Esophagus squamous epithelium (tissue), 5 donors: Measurements from ENCODE around the gene IL27RA. TPM values are rescaled to one million over a fixed set of nuclear protein-coding genes. Genes with fewer than 3 reads are reported as not detected.
"Not testable (repeated sequence)": the region's sequence is repeated elsewhere in the genome, so short reads cannot be mapped to it uniquely, and the experiment has no call there.

ENCODE experiments used
- DNase-seq: peaks from one replicate; lab custom pipeline; 2025; lab: John Stamatoyannopoulos, UW
- H3K27ac ChIP-seq, 4 donors: fragments of 200-600 bp; sonication (generic); one replicate each; pipeline ENCODE4 v1.5.1; 2016 to 2019; ENCODE audit warnings: mild to moderate bottlenecking in 1 of 4
- H3K27me3 ChIP-seq, 4 donors: fragments of 200-600 bp; sonication (generic); 1 replicate in 3 of 4; 2 replicates in 1 of 4; pipeline versions ENCODE4 v1.5.1 to v1.6.0; 2017 to 2021; ENCODE audit warnings: antibody characterized with exemption in 1 of 4
- H3K36me3 ChIP-seq, 3 donors: fragments of 200-600 bp; sonication (generic); one replicate each; pipeline ENCODE4 v1.5.1; 2016 to 2019
- H3K4me1 ChIP-seq, 3 donors: fragments of 200-600 bp; sonication (generic); one replicate each; pipeline ENCODE4 v1.5.1; 2017 to 2019
- H3K4me3 ChIP-seq, 4 donors: fragments of 200-600 bp; sonication (generic); 1 replicate in 3 of 4; 2 replicates in 1 of 4; pipeline ENCODE4 v1.5.1; 2016 to 2019; ENCODE audit warnings: mild to moderate bottlenecking in 2 of 4, moderate library complexity in 1 of 4
- H3K9me3 ChIP-seq, 3 donors: fragments of 200-600 bp; sonication (generic); one replicate each; pipeline ENCODE4 v1.5.1; 2016 to 2019
- POLR2A ChIP-seq, 4 donors: fragments of 450-650 bp; IDR thresholded peaks; one replicate each; pipeline ENCODE4 v1.6.1; 2017; ENCODE audit warnings: antibody characterized with exemption in 4 of 4, mild to moderate bottlenecking in 4 of 4, moderate library complexity in 3 of 4
- WGBS, 2 donors: methylation state at CpG; one replicate each; pipeline ENCODE4 v1.1.5; 2018; 5-methylcytosine and 5-hydroxymethylcytosine counted together
- intact Hi-C: fragments of 100-400 bp; cut with DNase I; formaldehyde crosslinking; loops from one replicate; pipeline ENCODE4 v1.15.0; 2022
- total RNA-seq, 4 donors: library from RNA; depleted of rRNA; stranded (reverse); fragments of >200 nt; gene quantifications; one replicate each; pipeline ENCODE4 v1.1.0, GENCODE V29; 2016
- TF ChIP-seq, protein P1 (sequence below), 6 experiments: fragments of 450-650 bp in 4 of 6; fragments of 200-600 bp in 2 of 6; sonication (generic) in 2 of 6; IDR thresholded peaks; one replicate each; pipeline ENCODE4 v1.5.1; 2016 to 2019; ENCODE audit warnings: antibody characterized with exemption in 6 of 6, mild to moderate bottlenecking in 4 of 6, moderate library complexity in 4 of 6
- donor health status: DM: yes; HTN: yes; CAD: no.

The IL27RA gene
- total RNA-seq, 4 donors from 2014 or later: 0.83 to 4.9 (median 2.1) TPM

DNA sequence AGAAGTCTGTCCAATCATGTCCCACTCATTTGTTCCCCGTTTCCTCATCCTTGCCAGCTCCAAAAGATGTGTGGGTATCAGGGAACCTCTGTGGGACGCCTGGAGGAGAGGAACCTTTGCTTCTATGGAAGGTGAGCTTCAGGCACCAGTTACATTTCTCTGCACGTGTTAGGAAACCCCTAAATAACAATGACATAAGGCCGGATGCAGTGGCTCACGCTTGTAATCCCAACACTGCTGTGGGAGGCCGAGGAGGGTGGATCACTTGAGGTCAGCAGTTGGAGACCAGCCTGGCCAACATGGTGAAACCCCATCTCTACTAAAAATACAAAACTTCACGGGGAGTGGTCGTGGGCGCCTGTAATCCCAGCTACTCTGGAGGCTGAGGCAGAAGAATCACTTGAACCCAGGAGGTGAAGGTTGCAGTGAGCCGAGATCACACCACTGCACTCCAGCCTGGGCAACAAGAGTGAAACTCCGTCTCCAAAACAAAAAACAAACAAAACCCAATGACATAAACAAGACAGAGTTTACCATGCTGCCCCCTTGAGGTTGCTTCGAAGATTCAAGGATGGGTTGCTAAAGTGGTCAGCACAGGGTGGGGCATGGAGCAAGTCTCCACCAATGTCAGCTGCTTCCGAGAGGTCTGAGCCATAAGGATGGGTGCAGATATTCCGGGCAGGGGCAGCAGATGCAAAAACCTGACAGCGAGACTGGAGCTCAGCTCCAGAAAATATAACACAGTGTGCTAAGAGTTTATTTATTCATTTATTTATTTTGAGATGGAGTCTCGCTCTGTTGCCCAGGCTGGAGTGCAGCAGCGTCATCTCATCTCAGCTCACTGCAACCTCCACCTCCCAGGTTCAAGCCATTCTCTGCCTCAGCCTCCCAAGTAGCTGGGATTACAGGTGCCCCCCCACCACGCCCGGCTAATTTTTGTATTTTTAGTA lies 11.4 kb downstream of the IL27RA start:
- H3K4me3 ChIP-seq, H3K9me3 ChIP-seq, DNase-seq, intact Hi-C loops, H3K27me3 ChIP-seq, H3K36me3 ChIP-seq, H3K4me1 ChIP-seq: not testable (repeated sequence)
- TF ChIP-seq, protein P1, sequence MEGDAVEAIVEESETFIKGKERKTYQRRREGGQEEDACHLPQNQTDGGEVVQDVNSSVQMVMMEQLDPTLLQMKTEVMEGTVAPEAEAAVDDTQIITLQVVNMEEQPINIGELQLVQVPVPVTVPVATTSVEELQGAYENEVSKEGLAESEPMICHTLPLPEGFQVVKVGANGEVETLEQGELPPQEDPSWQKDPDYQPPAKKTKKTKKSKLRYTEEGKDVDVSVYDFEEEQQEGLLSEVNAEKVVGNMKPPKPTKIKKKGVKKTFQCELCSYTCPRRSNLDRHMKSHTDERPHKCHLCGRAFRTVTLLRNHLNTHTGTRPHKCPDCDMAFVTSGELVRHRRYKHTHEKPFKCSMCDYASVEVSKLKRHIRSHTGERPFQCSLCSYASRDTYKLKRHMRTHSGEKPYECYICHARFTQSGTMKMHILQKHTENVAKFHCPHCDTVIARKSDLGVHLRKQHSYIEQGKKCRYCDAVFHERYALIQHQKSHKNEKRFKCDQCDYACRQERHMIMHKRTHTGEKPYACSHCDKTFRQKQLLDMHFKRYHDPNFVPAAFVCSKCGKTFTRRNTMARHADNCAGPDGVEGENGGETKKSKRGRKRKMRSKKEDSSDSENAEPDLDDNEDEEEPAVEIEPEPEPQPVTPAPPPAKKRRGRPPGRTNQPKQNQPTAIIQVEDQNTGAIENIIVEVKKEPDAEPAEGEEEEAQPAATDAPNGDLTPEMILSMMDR (IDR thresholded peaks at IDR 0.05): peak; percentile 43 to 57 (median 48)
- 57 to 59% methylated on average over 10 to 18 of the region's 19 CpGs for WGBS, 2 donors
- H3K27ac ChIP-seq: peak overlapping the region; percentile 14 to 48 (median 19)

DNA sequence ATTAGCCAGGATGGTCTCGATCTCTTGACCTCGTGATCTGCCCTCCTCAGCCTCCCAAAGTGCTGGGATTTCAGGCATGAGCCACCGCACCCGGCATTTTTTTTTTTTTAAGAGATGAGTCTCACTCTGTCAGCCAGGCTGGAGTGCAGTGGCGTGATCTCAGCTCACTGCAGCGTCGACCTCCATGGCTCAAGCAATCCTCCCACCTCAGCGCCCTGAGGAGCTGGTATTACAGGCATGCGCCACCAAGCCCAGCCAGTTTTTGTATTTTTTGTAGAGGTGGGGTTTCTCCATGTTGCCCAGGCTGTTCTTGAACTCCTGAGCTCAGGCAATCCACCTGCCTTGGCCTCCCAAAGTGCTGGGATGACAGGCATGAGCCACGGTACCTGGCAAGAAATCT lies 16.3 kb downstream of the IL27RA start:
- DNase-seq, H3K4me1 ChIP-seq, H3K27me3 ChIP-seq, H3K4me3 ChIP-seq, intact Hi-C loops, H3K27ac ChIP-seq, H3K9me3 ChIP-seq: not testable (repeated sequence)
- peaks cover 0 to 20% (median 0%) of the 10 kb centered on the region in 3 donors for H3K36me3 ChIP-seq
- 96 to 100% methylated on average over 2 to 10 of the region's 10 CpGs for WGBS, 2 donors

DNA sequence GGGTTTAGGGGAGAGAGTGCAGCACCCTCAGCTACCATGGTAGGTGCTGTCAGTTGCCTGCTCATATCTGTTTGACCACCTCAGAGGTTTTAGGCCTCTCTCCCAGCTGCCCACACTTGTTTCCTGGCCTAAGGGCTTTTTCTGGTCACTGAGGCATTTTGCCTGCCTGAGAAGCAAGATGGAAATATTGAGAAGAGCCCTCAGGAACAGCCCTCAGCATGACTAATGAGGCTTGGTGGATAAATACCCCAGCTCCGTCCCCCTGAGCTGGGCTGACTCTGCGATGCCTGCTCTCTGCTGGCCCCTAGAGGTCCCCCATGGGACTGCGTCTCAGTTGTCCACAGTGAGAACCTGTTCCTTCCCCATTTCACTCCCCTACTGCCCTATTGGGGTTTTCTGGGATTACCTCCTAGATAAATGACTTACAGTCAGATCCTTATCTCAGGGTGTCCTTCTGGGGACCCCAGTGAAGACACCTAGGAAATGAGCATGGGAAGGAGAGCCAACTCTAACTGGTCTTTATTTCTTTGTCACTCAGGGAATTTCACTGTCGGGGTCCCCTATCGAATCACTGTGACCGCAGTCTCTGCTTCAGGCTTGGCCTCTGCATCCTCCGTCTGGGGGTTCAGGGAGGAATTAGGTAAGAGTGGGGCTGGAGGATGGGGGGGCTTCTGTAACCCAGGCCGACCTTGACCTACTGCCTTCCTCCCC lies 17.0 kb downstream of the IL27RA start:
- intact Hi-C loops: no loop called here

DNA sequence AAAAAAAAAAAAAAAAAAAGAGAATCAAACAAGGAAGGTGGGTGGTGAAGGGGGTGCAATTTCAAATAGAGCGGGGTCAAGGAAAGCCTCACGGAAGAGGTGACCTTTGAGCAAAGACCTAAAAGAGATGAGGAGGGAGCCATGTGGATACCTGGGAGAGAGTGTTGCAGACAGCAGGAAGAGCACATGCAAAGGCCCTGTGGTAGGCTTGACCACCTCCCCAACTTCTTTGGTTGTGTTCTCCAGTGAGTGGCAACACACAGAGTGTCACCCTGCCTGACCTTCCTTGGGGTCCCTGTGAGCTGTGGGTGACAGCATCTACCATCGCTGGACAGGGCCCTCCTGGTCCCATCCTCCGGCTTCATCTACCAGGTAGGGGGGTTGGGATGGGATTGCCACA lies 18.9 kb downstream of the IL27RA start:
- H3K36me3 ChIP-seq: peaks cover 0 to 20% (median 0%) of the 10 kb centered on the region in 3 donors
- intact Hi-C loops: no loop called here

More for the DNA sequence above, 17.0 kb downstream of the IL27RA start:
- Histone ChIP-seq H3K27me3 (no peaks in the 10 kb centered on the region), H3K4me3 (no peak overlapping the region), H3K9me3 (no peaks in the 10 kb centered on the region), H3K27ac (no peak overlapping the region), H3K4me1 (no peaks in the 10 kb centered on the region), H3K36me3 (peaks cover 0 to 20% (median 0%) of the 10 kb centered on the region in 3 donors)
- WGBS, 2 donors: 46 to 67% methylated on average over 3 to 4 of the region's 8 CpGs
- DNase-seq: no peak
- TF ChIP-seq, protein P1 (IDR thresholded peaks at IDR 0.05): peak; percentile 63 to 82 (median 72)
- TF ChIP-seq POLR2A (IDR thresholded peaks at IDR 0.05): no peak

DNA sequence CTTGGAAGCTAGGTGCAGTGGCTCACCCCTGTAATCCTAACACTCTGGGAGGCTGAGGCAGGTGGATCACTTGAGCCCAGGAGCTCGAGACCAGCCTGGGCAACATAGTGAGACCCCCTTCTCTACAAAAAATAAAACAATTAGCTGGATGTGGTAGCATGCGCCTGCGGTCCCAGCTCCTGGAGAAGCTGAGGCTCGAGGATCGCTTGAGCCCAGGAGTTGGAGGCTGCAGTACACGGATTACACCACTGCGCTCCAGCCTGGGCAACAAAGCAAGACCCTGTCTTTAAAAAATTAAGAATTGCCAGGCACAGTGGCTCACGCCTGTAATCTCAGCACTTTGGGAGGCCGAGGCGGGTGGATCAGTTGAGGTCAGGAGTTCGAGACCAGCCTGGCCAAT lies 19.4 kb downstream of the IL27RA start:
- H3K27ac ChIP-seq, DNase-seq, H3K4me3 ChIP-seq, H3K9me3 ChIP-seq, intact Hi-C loops, H3K27me3 ChIP-seq, H3K4me1 ChIP-seq: not testable (repeated sequence)
- WGBS, 2 donors: 90 to 94% methylated on average over 8 to 9 of the region's 11 CpGs
- H3K36me3 ChIP-seq: peaks cover 0 to 20% (median 0%) of the 10 kb centered on the region in 3 donors

More for the DNA sequence above, 18.9 kb downstream of the IL27RA start:
- TF ChIP-seq POLR2A (IDR thresholded peaks at IDR 0.05): no peak
- TF ChIP-seq, protein P1 (IDR thresholded peaks at IDR 0.05): no peak
- Histone ChIP-seq H3K9me3 (no peaks in the 10 kb centered on the region), H3K4me1 (no peaks in the 10 kb centered on the region), H3K27ac (no peak overlapping the region), H3K27me3 (no peaks in the 10 kb centered on the region), H3K4me3 (no peak overlapping the region)
- 94 to 100% methylated on average over 2 to 4 of the region's 4 CpGs for WGBS, 2 donors
- DNase-seq: no peak

DNA sequence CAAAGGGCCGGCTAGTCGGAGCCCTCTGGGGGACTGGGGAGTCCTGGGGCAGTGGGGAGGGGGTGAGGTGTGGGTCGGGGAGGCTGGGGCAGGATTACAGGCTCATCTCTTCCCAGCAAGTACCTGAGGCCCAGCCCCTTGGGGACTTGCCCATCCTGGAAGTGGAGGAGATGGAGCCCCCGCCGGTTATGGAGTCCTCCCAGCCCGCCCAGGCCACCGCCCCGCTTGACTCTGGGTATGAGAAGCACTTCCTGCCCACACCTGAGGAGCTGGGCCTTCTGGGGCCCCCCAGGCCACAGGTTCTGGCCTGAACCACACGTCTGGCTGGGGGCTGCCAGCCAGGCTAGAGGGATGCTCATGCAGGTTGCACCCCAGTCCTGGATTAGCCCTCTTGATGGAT lies 20.4 kb downstream of the IL27RA start:
- intact Hi-C loops: no loop called here
- DNase-seq: no peak
- peaks cover 0 to 7% (median 0%) of the 10 kb centered on the region in 4 donors for H3K27me3 ChIP-seq
- no peak overlapping the region for H3K4me3 ChIP-seq
- H3K36me3 ChIP-seq: peaks cover 0 to 20% (median 0%) of the 10 kb centered on the region in 3 donors
- H3K4me1 ChIP-seq: peaks cover 0 to 3% (median 0%) of the 10 kb centered on the region in 3 donors
- TF ChIP-seq, protein P1 (IDR thresholded peaks at IDR 0.05): no peak
- TF ChIP-seq POLR2A (IDR thresholded peaks at IDR 0.05): no peak
- no CpG with 5 or more reads among the region's 9 CpGs for WGBS, 2 donors
- H3K9me3 ChIP-seq: no peaks in the 10 kb centered on the region
- H3K27ac ChIP-seq: no peak overlapping the region
